Measurements from ENCODE around the gene ZNF653.
"Not testable (repeated sequence)": the region's sequence is repeated elsewhere in the genome, so short reads cannot be mapped to it uniquely, and the experiment has no call there.

Gene ZNF653

DNA sequence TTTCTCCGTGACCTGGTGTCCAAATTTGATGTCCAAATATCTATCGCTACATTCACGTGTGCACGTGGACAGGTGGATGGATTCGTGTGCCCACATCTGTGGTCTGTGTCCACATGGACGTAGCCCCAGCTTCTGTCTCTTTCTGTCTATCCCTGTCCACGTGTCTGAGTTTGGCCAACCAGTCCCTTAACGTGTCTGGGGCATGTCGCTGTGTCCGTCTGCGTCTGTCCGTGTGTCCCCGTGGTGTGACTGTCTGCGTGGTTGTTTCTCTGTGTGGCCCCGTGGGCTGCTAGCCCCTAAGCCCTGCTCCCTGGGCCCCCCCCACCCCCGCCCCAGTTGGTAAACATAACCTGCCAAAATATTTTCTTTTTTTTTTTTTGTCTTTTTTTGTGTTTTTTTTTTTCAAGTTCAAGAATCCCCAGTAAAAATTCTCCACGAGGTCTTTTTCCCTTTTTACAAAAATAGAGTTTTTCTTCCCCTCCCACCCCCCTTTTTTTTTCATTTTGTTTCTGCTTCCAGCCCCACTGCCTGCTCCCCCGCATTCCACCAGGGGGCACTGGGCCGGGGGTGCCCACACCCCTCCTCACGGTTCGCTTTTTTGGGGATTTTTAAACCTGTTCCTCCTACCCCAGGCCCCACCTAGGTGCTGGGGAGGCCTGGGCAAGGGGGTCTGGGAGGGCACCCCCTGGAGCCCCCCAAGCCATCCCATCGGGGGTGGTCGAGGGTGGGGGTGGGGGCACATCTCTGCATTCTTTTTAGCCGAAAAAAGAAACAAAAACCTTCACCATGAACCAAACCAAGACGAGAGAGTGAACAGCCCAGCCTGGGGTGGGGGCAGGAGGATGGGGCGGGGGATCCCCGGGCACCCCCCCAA is 51.9 kb downstream of the ZNF653 start:
- no peak for DNase-seq (ENCODE audit: low spot score)

- DNase-seq (ENCODE audit: low spot score) = no peak
These were observed 52.9 kb downstream of the ZNF653 start for GRCh38 chr19:11452620-11453310.

GRCh38 chr19:11451871-11452619 is 53.6 kb downstream of the ZNF653 start:
- DNase-seq (ENCODE audit: low spot score) = no peak

- no peak for DNase-seq (ENCODE audit: low spot score)
These were observed 54.2 kb downstream of the ZNF653 start for GRCh38 chr19:11451327-11451870.

DNA sequence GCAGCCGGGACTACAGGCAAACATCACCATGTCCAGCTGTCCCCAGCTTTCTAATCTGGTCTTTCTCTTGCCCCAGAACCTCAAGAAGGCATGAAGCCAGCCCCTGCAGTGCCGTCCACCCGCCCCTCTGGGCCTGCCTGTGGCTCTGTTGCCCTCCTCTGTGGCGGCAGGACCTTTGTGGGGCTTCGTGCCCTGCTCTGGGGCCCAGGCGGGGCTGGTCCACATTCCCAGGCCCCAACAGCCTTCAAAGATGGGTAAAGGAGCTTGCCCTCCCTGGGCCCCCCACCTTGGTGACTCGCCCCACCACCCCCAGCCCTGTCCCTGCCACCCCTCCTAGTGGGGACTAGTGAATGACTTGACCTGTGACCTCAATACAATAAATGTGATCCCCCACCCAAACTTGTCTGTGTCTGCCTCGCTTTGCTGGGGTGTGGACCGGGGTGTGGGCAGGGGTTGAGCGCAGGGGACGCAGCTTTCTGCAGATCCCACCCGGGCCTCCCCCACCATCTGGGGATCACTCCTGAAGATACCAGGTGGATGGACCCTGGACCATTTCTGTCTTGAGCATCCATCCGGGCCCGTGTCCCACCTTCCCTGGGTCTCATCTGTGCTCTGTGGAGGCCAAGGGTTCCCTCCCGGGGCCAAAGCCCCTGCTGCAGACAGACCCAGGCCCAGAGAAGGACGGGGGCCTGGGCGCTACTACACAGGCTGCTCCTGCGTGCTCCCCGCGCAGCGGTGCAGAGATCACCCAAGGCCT is 54.9 kb downstream of the ZNF653 start:
- DNase-seq (ENCODE audit: low spot score) = no peak

GRCh38 chr19:11448923-11449554 is 56.6 kb downstream of the ZNF653 start:
- no peak for DNase-seq (ENCODE audit: low spot score)

- no peak for DNase-seq (ENCODE audit: low spot score)
These were observed 57.2 kb downstream of the ZNF653 start for GRCh38 chr19:11448410-11448809.

DNA sequence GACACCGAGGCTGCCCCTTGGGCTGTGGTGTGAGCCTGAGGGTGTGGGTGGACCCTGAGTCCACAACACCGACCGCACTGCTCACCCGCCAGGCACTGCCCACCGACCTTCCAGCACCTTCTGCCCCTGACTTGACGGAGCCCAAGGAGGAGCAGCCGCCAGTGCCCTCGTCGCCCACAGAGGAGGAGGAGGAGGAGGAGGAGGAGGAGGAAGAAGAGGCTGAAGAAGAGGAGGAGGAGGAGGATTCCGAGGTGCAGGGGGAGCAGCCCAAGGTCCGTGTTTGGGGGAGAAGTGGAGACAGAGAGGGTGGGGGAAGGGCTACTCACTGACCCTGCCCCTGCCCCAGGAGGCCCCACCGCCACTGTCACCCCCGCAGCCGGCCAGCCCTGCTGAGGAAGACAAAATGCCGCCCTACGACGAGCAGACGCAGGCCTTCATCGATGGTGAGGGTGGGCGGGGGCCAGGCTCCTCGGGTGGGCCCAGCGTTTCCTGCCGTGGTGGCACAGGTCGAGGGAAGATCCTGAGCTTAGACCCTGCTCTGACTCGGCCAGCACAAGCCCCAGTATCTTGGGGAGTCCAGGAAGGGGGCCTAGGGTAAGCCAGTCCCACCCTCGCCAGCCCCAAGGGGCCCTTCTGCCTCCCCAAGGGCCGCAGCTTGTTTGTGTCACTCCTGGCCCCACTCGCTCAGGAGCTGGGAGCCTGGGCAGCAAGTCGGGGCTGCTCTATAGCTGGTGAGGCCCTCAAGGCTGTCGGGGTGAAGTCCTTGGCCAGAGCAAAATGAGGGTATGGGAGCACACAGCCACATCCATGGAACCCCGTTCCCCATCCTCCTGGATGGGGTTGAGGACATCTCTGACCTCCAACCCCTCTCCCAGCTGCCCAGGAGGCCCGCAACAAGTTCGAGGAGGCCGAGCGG is 58.0 kb downstream of the ZNF653 start:
- no peak for DNase-seq (ENCODE audit: low spot score)

DNA sequence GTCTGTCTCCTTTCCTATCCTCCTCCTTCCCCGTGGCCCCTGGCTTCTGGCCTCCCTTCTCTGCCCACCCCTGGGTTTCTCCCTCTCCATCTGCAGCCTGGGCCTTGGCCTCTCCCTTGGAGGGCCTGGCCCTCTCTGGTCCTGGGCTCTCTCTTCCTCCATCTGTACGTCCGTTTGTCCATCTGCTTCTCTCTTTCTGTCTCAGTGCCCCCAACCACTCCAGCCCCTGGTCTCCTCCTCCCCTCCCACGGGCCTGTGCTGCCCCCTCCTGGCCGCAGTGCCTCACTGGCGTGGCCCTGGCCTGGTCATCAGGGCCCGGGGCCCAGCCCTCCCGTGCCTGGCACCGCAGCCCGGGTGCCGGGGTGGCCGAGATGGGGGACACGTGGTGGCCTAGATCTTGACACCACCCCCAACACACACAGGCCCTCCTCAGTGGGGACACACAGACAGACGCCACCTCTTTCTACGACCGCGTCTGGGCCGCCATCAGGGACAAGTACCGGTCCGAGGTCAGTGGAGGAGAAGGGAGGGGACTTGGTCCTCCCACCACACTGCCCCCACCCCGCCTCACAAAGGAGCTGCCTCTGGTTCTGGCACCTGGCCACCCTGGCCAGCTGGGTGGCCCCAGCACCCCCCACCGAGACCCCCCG is 58.9 kb downstream of the ZNF653 start:
- no peak for DNase-seq (ENCODE audit: low spot score)

- no peak for DNase-seq (ENCODE audit: low spot score)
These were observed 59.4 kb downstream of the ZNF653 start for GRCh38 chr19:11446271-11446651.

DNA sequence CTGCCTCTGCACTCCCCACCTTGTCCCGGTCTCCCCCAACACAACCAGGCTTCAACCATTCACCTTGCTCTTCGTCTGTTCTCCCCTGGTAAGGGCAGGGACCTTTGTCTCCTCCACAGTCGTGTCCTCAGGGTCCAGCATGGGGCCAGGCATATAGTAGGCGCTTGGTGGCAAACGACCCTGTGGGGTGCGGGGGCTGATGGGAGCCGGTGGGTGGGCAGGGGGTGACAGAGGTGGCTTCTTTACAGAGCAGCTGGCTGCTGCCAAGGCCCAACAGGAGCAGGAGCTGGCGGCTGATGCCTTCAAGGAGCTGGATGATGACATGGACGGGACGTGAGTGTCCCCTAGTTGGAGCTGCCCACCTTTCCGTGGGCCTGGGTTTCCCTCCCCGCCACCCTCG is 60.5 kb downstream of the ZNF653 start:
- no peak for DNase-seq (ENCODE audit: low spot score)

DNA sequence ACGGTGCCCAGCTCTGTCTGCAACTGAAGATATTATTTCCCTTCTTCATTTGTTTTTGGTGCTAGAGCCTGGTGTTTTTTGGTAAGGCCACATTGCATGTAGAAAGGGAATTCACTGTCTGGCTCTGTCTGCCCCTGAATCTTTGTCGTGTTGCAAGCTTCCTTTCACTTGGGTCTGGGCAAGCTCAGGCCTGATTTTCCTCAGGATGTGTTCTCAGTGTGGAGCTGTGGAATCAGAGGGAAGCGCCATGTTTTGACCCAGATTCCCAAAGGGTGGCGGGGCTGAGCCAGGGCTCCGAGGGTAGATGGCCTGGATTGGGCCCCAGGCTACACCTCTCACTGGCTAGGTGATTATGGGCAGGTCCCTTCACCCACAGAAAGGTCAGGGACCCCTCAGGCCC is 61.6 kb downstream of the ZNF653 start:
- no peak for DNase-seq (ENCODE audit: low spot score)

- no peak for DNase-seq (ENCODE audit: low spot score)
These were observed 67.7 kb downstream of the ZNF653 start for GRCh38 chr19:11437955-11438354.

- DNase-seq (ENCODE audit: low spot score) = no peak
These were observed 69.8 kb downstream of the ZNF653 start for GRCh38 chr19:11435833-11436313.

GRCh38 chr19:11435057-11435832 is 70.4 kb downstream of the ZNF653 start, which contains the start of the genes ODAD3 and PRKCSH:
ODAD3 (minus strand) TSS chr19:11435121; CDS start chr19:11435016, 105 bp downstream.
PRKCSH (plus strand) TSS chr19:11435635; CDS start chr19:11436118, 483 bp downstream.
- DNase-seq (ENCODE audit: low spot score) = peak; percentile 99

- DNase-seq (ENCODE audit: low spot score) = no peak
These were observed 71.0 kb downstream of the ZNF653 start for GRCh38 chr19:11434703-11435056.

DNA sequence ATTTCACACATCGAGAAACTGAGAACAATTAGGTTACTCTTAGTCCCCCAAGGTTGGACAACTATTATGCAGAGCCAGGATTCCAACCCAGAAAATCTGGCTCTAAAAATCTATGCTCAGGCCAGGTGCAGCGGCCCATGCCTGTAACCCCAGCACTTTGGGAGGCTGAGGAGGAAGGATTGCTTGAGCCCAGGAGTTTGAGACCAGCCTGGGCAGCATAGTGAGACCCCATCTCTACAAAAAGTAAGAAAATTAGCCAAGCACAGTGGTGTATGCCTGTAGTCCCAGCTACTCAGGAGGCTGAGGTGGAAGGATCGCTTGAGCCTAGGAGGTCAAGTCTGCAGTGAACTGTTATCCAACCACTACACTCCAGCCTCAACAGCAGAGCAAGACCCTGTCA is 72.1 kb downstream of the ZNF653 start:
- DNase-seq (ENCODE audit: low spot score) = not testable (repeated sequence)

Data from CD4-positive, alpha-beta T cell treated with Interleukin-6 at 100 ng/mL for 8 hours (primary cell).